ENCODE measurements around the gene B3GALT2.

- TF ChIP-seq, protein P1, sequence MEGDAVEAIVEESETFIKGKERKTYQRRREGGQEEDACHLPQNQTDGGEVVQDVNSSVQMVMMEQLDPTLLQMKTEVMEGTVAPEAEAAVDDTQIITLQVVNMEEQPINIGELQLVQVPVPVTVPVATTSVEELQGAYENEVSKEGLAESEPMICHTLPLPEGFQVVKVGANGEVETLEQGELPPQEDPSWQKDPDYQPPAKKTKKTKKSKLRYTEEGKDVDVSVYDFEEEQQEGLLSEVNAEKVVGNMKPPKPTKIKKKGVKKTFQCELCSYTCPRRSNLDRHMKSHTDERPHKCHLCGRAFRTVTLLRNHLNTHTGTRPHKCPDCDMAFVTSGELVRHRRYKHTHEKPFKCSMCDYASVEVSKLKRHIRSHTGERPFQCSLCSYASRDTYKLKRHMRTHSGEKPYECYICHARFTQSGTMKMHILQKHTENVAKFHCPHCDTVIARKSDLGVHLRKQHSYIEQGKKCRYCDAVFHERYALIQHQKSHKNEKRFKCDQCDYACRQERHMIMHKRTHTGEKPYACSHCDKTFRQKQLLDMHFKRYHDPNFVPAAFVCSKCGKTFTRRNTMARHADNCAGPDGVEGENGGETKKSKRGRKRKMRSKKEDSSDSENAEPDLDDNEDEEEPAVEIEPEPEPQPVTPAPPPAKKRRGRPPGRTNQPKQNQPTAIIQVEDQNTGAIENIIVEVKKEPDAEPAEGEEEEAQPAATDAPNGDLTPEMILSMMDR (IDR thresholded peaks at IDR 0.05; ENCODE audit: low read depth, low read length): no peak
- TF ChIP-seq EZH2phosphoT487 (IDR thresholded peaks at IDR 0.05; ENCODE audit: low read depth): no peak
These were observed 1.6 kb downstream of the B3GALT2 start for GRCh38 chr1:193184776-193185175.
